GM21447 (cell line): ENCODE measurements around the gene CYP2E1.
"Not testable (repeated sequence)": the region's sequence is repeated elsewhere in the genome, so short reads cannot be mapped to it uniquely, and the experiment has no call there.

ENCODE experiments used
- ATAC-seq: cut with Tn5 transposase; IDR thresholded peaks from one replicate; pipeline ENCODE4 v1.9.1; 2021; ENCODE audit not compliant: unreplicated experiment

The CYP2E1 gene

DNA sequence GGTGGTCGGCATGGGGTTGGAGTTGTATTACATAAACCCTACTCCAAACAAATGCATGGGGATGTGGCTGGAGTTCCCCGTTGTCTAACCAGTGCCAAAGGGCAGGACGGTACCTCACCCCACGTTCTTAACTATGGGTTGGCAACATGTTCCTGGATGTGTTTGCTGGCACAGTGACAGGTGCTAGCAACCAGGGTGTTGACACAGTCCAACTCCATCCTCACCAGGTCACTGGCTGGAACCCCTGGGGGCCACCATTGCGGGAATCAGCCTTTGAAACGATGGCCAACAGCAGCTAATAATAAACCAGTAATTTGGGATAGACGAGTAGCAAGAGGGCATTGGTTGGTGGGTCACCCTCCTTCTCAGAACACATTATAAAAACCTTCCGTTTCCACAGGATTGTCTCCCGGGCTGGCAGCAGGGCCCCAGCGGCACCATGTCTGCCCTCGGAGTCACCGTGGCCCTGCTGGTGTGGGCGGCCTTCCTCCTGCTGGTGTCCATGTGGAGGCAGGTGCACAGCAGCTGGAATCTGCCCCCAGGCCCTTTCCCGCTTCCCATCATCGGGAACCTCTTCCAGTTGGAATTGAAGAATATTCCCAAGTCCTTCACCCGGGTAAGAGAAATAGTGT is at the start of gene CYP2E1:
TSS of gene CYP2E1 (plus strand) at position 407 of the 632 bp plus-strand sequence. CDS start at position 440, 33 bp downstream.
- no peak for ATAC-seq

GRCh38 chr10:133481086-133481643 is 46.0 kb upstream of the CYP2E1 start:
- no peak for ATAC-seq

- ATAC-seq = no peak
These were observed 45.5 kb upstream of the CYP2E1 start for GRCh38 chr10:133481657-133482056.

- no peak for ATAC-seq
These were observed 42.3 kb upstream of the CYP2E1 start for GRCh38 chr10:133484818-133485217.

GRCh38 chr10:133487085-133487484 is 40.1 kb upstream of the CYP2E1 start:
- no peak for ATAC-seq

GRCh38 chr10:133488354-133488753 is 38.8 kb upstream of the CYP2E1 start:
- ATAC-seq = no peak

- peak; percentile 73 for ATAC-seq
These were observed 37.2 kb upstream of the CYP2E1 start for GRCh38 chr10:133489816-133490588.

- not testable (repeated sequence) for ATAC-seq
These were observed 33.6 kb upstream of the CYP2E1 start for GRCh38 chr10:133493562-133493961.

DNA sequence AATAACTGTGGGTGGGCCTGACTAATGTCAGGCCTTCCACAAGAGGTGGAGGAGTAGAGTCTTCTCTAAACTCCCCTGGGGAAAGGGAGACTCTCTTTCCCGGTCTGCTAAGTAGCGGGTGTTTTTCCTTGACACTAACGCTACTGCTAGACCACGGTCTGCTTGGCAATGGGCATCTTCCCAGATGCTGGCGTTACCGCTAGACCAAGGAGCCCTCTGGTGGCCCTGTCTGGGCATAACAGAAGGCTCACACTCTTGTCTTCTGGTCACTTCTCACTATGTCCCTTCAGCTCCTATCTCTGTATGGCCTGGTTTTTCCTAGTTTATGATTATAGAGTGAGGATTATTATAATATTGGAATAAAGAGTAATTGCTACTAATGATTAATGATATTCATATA is 29.8 kb upstream of the CYP2E1 start:
- not testable (repeated sequence) for ATAC-seq

DNA sequence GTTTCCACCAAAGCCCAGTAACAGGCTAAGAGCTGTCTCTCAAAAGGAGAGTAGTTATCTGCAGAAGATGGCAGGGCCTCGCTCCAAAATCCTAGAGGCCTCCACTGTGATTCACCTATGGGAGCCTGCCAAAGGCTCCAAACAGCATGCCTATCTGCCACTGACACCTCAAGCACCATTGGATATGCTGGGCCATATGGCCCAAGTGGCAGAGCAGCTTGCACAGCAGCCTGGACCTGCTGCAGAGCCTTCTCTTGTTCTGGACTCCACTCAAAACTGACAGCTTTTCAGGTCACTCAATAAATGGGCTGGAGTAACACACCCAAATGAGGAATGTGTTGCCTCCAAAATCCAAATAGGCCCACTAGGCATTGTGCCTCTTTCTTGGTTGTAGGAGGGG is 28.0 kb upstream of the CYP2E1 start:
- not testable (repeated sequence) for ATAC-seq

DNA sequence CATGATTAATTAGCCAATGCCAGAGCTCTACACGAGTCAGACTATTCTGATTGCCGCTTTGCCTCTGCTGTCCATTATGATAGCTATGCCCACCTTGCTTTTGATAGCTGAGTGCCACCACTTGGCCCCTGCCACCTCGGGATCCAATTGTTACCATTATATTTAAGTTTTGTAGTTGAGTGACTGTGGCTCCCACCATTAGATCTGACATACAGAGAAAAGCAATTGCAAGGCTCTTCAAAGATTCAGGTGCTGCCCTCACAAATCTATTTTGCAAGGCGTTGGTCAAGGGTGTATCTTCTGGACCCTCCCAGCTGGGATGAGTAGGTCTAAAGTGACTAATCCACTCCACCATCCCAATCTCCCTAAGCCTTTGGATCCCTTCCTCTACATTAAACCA is 26.3 kb upstream of the CYP2E1 start:
- not testable (repeated sequence) for ATAC-seq

- no peak for ATAC-seq
These were observed 17.5 kb upstream of the CYP2E1 start for GRCh38 chr10:133509700-133510099.

GRCh38 chr10:133511408-133511807 is 15.8 kb upstream of the CYP2E1 start:
- no peak for ATAC-seq

- ATAC-seq = no peak
These were observed 15.1 kb upstream of the CYP2E1 start for GRCh38 chr10:133511907-133512528.

- ATAC-seq = no peak
These were observed 11.7 kb upstream of the CYP2E1 start for GRCh38 chr10:133515471-133515870.

GRCh38 chr10:133516057-133516456 is 11.1 kb upstream of the CYP2E1 start:
- no peak for ATAC-seq

- not testable (repeated sequence) for ATAC-seq
These were observed 8.6 kb upstream of the CYP2E1 start for GRCh38 chr10:133518517-133518916.

DNA sequence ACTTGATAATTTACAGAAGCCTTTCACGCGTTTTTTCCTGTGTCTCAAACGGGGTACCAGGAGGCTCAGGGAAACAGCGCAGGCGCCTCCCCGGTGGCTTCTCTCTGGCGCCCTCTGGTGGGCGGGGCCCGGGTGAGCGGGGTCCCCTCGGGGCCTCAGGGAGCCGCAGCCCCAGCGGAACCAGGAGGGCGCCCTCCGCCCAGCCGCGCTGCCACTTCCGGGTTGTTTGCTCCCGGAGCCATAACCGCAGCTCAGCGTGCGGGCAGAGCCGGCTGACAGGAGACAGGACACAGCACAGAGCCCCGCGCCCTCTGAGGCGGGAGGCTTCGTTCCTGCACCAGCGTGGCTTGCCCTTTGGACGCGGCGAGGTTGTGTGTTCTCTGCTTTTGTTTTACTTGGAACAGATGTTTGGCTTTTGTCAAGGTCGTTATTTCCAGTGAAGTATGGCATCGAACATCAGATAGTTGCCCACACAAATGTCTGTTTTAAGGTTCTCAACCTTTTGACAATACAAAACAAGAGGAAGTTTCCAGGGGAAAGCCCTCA is 6.9 kb upstream of the CYP2E1 start:
- peak; percentile 96 for ATAC-seq

- no peak for ATAC-seq
These were observed 3.4 kb upstream of the CYP2E1 start for GRCh38 chr10:133523631-133524203.

GRCh38 chr10:133525444-133525843 is 1.7 kb upstream of the CYP2E1 start:
- ATAC-seq = no peak

DNA sequence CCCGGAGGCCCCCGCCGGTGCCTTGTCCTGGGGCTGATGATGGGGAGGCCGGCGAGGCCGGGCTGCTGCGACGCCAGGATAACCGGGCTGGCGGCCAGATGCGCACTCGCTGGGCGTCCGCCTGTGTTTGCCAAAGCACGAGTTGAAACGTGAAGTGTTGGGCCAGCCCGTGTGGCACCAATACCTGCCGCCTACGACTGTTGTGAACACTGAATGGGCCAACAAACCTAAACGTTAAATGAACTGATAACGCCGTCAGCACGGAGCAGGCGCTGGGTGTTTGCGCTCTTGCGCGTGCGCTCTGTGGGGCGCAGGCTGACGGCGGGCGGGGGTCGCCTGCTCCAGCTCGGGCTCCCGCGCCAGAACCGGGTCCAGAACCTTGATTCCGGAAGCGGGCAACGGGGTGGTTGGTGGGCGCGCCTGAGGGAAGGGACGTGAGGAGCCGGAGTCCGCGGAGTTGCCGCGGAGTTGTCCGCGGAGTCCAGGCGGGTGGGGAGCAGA is 658 bp downstream of the CYP2E1 start:
- no peak for ATAC-seq
